IPS-NIHi7 (cell line): Measurements from ENCODE around the gene FRMD1.
"Not testable (repeated sequence)": the region's sequence is repeated elsewhere in the genome, so short reads cannot be mapped to it uniquely, and the experiment has no call there.

Experiments used
- DNase-seq: peaks from one replicate; pipeline ENCODE4 v3.0.0; 2012; ENCODE audit warnings: mixed read lengths; ENCODE audit errors: extremely low spot score

FRMD1 gene

DNA sequence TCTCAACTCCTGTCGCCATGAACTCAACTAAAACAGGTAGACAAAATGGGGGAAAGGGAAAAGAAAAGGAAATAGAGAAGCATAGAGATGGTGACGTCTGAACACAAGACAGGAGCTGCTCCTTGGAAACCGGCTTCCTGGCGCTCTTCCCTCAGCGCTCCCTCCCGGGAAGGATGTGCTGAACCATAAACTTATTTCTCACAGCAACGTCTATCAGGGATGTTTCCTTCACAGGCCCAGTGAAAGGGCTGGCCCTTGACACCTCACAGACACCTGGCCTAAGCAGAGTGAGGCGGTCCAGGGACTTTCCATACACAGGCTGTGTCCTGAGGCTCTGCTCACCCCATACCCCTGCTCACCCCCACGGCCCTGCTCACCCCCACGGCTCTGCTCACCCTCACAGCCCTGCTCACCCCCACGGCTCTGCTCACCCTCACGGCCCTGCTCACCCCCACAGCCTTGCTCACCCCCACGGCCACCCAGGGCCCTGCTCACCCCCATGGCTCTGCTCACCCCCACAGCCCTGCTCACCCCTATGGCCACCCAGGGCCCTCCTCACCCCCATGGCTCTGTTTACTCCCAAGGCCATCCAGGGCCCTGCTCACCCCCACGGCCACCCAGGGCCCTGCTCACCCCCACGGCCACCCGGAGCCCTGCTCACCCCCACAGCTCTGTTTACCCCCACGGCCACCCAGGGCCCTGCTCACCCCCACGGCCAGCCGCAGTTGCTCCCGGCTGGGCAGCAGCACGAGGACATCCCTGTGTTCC lies 653 bp downstream of the FRMD1 start:
- no peak for DNase-seq

DNA sequence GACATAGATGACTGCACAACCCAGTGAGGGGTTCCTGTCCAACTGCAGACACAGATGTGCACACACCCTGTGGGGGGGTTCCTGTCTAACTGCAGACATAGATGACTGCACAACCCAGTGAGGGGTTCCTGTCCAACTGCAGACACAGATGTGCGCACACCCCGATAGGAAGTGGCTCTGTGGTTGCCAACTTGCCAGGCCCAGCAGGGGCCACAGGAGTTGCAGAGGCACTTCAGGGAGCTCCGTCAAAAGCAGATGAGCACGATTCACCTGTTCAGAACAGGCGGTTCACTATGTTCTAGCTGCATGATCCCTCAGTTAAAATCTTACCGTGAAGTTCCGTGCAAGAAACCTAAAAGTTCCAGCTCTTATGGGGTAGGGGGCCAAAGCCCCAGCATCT lies 1.6 kb downstream of the FRMD1 start:
- not testable (repeated sequence) for DNase-seq

DNA sequence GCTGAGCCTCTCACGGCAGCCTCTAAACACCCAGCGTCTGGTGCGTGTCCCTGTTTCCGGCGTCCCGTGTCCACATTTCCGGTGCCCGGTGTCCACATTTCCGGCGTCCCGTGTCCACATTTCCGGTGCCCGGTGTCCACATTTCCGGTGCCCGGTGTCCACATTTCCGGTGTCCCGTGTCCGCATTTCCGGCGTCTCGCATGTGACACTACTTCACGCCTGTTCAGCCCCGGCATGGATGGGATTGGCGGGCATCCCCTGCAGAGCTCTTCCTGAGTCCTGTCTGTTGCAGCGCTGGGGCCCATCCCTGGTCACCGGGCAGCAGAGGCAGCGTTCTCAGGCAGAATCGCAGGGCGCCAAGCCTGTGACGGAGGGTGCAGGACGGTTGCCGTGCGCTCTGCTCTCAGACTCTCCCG lies 3.2 kb downstream of the FRMD1 start:
- no peak for DNase-seq

DNA sequence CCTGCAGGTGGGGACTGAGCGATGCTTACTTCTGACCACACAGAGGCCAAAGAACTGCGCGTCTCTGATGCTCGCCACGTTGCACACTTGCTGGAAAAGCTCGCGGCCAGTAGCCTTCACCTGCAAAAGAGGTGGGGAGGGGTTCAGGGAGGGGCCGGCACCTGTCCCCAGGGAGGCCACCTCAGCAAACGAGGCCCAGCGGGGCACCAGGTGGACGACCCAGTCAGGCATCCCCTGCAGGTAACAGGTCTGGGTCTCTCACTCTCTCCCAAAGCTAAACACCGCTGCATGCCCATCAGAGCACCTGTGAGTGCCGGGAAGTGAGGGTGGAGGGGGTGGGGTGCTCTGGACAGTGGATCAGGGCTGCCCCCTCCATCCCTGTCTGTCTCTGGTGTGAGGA lies 3.8 kb downstream of the FRMD1 start:
- DNase-seq = no peak

DNA sequence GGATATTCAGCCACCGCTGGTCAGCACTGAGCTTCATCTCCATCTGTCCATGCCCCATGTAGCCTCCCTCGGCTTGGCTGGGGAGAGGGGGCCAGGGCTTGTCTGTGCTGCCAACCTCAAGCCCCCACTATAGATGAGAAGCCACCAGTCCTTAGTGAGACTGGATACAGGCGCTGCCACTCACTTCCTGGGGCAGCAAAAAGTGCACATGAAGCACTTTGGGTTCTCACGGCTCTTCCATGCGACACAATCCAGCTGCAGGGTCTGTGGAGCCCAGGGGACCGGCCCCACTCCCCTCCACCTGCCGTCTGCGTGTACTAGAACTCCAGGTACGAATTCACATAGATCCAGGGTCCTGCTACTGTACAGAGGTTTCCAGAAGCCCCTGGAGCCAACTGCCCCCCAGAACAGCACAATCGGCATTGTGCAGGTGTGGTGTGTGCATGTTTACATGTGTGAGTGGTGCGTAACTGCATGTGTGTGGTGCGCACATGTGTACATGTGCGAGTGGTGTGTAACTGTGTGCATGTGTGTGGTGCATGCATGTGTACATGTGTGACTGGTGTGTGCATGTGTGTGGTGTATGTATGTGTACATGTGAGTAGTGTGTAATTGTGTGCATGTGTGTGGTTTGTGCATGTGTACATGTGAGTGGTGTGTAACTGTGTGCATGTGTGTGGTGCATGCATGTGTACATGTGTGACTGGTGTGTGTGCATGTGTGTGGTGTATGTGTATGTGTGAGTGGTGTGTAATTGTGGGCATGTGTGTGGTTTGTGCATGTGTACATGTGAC lies 4.9 kb downstream of the FRMD1 start:
- no peak for DNase-seq

DNA sequence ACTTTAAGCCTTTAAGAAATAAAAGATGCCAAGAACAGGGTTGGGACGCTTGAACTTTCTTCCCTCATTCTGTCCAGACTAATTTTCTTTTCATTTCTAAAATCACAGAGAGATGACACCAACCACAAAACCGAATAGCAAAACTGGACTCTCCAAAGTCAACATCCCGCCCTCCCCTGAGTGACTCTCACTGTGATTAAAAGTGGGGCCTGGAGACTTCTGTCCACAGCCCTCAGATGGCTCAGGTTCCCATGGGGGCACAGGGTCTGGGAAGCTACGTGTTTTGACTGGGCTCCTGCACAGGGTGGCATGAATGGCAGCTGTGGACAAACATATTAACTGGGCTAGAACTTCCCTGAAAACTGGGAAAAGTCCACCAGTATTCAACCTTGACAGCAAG lies 6.3 kb downstream of the FRMD1 start:
- DNase-seq = no peak

DNA sequence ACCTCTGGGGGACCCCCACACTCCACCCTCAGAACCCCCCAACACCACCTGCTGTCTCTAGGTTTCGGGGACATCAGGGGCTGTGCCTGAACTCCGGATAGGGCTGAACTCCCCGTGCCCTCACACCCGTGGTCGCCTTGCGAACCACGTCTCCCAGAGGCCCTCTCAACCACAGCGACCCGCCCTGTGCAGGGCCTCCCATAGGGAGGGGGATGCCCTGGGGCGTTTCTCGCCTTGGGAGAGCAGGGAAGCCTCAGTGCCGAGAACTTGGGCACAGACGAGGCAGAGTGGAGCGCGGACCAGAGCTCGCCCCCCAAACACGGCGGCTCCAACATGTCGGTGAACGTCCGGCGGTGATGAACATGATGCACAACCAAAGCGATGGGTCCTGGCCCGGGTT lies 6.8 kb downstream of the FRMD1 start:
- no peak for DNase-seq

DNA sequence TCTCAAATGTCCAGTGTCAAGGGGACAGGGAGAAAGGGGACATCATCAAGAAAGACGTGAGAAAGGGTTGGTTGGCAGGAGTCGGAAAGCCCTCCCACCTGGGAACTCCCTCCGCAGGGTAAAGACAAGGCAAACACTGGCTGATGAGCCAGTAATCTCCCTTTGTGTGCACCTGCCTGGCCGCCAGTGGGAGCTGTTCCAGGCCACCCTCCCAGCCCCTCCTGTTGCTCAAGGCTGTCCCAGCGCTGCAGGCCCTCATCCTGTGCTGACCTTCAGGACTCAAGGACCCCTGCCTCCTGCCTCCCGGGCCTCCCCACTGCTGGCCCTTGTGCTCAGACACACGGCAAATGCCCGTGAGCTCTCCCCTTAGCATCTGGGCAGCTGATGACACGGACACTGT lies 7.4 kb downstream of the FRMD1 start:
- DNase-seq = peak; percentile 90

DNA sequence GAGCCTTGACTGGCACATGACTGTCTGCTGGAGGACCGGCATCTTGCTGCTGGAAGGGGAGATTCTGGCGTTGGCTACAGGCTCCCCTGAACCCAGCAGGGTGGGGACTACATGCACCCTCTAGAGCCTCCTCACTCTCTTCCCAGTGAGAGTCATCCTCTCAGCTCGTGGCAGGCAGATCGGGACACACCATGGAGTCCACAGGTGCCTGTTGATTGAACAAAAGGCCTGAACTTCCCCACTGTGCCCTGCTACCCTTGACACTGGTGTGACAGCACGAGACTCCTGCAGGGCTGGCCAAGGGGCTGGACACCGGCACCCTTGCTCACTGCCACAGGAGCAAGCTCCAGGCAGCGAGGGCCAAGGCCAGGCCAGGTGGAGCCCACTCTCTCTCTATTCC lies 8.2 kb downstream of the FRMD1 start:
- no peak for DNase-seq

DNA sequence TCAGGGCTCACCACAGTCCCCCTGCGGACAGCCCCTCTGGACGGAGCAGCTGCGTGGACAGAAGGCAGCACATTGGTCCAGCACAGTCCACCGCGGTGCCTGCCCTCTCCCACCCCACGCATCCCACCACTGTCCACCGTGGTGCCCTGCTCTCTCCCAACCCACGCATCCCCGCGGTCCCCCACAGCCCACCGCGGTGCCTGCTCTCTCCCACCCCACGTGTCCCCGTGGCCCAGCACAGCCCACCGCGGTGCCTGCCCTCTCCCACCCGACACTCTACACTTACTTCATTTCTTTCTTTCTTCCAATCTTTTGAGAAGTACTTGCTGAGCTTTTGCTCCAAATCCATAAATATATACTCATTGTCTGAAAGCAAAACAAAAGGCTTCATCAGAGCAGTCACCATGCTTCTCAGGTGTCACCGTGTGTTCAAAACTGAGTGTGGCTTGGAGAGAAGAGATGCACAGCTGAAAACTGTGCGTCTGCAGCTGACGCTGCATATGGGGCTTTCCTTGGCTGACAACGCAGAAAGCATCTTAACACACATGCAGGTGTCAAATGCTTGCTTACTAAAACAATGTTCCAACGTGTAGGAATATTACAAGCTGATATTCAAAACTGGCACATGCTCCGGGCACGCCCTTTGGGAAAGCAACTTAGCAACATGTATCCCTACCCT lies 11.8 kb downstream of the FRMD1 start:
- DNase-seq = no peak

DNA sequence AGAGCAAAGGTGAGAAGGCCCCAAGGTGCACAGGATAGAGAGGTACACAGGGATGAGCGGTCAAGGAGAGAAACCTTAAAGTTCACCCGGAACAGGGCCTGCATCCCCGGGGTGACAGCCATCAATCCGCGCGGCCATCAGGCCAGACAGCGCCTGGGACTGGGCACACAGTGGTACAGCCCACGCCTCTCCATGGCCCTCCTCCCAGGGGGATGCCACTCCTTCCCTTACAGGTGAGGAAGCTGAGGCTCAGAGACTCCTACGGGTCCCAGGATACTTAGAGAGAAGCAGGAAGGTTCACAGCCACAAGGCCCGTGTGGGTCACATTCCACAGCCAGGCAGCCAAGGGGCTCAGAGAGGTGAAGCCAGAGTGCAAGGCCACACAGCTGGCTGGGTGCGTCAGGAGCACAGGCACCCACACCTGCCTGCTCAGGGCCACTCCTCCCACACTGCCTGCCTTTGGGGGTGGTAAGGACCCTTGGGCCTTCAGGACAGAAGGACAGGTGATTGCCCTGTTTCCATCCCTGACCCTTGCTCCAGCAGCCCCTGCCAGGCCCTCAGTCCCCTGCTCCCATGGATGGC lies 14.7 kb downstream of the FRMD1 start:
- no peak for DNase-seq

DNA sequence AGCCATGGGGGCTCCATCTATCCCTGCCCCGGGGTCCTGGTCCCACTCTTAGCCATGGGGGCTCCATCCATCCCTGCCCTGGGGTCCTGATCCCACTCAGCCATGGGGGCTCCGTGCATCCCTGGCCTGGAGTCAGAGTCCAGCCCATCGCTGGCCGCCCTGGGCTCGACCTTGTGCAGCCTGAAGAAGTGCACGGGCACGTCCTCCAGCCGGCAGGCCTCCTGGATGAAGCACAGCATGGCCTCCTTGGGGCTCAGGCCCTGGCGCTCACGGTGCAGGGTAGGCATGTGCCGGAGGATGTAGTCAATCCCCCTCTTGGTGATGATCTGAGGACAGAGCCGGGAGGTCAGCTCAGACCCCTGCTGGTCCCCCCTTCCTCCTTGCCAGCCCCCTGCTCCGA lies 15.6 kb downstream of the FRMD1 start:
- no peak for DNase-seq

DNA sequence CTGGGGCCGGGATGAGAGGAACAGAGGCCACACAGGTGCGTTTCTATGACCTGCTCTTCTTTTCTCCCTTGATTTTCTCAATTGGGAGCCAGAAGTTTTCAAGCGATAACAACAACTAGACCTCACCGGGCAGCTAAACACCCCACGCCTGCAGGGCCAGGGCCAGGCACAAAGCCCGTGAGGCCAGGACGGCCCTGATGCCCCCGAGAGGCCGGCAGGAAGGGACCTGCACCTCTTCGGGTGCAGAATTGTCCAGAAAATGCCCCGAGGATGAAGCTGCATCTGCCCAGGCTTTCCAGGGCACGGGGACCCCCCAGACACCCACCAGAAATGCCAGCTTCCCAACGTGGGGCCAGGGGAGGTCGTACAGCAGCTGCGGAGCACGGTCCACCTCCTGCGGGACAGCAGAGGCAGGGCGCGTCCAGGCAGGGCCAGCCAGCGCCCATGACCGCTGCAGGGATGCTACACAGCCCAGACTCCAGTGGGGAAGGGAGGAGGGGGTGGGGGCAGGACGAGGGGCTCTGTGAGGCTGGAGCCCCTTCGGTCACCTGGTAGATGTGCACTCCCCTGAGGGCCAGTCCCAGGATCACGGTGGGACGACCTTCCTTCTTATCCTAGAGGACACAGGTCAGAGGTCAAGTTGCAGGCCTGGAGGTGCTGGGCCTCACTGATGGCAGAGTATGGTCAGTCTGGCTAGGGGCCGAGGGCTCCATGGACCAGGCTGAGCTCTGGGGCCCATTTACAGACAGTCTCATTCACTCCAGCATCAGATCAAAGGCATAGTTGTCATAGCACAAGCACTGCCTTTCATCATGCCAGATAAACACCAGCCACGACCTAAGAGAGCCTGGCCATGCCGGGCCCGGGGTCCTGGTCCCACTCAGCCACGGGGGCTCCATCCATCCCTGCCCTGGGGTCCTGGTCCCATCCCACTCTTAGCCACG lies 16.4 kb downstream of the FRMD1 start:
- DNase-seq = no peak

DNA sequence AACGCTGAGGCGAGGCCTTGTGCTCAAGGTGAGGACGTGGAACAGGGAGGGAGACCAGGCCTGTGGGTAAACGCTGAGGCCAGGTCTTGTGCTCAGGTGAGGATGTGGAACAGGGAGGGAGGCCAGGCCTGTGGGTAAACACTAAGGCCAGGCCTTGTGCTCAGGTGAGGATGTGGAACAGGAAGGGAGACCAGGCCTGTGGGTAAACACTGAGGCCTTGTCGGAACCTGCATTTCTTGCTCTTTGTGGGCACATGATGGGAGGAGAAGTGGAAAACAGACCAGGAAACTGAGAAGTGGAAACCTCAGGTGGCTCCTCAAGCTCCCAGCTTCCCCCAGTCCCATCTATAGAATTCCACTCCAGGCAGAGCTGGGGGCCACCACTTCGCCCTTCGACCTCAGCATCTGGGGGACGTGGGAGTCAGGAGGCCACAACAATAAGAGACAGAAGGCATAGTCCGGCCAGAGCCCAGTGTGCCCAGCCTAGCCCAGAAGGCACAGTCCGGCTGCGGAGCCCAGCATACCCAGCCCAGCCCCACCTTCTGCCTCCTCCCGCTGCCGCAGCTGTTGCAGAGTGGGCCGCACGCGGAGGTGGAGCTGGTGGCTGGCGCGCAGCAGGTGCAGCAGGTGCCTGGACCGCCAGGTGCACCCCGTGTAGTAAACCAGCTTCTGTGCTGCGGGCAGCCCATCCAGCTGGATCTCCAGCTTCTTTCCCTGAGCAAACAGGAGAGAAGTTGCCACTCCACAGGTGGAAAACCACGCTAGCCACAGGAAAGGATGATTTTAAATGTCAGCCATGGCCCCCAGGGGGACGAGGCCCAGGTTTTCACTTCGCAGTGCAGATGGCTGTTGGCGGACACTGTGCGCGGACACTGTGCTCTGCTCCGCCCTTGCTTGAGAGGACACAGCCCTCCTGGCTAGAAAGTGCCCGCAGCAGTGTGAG lies 17.5 kb downstream of the FRMD1 start:
- DNase-seq = no peak

DNA sequence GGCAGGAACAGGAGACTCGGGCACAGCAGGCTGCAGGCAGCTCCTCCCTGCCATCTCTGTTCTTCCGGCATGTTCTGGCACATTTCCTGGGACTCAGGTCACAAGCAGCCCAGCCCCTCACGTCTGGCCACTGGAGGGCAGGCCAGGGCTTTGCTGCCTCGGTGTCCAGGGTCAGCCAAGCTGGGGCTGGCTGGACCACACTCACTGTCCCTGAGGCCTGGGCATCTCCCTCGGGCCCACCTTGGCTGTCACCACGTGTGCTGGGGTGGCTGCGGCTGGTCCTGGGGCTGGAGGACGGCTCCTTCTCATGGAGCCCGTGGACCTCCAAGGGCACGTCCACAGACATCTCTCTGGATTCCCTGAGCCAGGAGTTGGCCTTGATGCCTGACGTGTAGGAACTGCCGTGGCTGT lies 18.5 kb downstream of the FRMD1 start:
- peak; percentile 78 for DNase-seq

DNA sequence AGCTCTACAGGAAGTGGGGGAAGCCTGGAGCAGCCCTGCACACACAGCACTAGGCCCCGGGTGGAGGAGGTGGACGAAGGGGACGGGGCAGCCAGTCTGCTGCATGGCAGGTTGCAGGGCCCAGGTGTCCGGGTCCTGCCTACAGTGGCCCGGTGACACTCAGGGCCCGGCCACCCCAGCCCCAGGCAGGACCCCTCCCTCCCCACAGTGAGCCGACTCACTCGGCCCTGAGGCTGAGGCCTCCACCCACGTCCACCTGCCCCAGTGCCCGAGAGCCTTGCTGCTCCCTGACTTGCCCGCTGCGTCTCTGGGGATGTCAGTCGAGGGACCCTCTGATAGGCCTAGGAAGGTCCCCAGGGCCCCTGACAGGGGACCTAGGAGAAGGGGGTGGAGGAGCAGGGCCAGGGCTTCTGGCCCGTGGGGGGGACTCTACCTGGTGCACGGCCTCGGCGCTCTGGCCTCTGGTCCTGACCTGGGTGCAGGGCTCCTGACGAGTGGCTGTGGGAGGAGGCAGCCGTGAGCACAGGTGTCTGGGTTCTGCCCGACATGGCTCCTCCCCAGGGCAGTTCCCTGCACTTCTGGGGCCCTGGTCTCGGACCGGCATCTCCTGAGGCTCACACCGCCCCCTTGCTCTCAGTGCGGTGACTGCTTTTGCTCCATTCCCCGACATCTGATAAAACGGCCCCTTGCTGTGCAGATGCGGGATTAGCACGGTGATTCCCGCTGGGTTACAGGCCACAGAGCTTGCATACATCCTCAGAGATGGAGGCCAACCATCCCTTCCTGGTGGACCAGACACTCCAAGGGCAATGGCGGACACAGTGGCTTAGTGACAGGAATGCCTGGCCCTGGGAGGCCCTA lies 20.1 kb downstream of the FRMD1 start:
- peak; percentile 73 for DNase-seq

DNA sequence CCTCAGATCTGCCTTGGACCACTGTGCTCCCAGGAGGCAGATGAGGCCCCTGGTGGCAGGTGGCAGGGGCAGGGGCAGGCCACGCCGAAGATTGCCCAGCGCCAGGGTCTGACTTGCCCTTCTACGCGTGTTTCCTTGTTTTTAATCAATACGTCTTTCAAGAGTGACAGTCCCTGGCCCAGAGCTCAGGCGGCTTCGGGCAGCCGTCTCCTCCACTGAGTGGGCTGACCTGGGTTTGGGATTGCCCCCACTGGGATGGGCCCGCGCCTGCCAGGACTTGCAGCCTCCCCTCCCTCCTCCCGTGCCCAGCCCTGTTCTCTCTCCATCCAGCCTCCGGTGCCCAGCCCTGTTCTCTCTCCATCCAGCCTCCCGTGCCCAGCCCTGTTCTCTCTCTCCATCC lies 21.2 kb downstream of the FRMD1 start:
- no peak for DNase-seq

DNA sequence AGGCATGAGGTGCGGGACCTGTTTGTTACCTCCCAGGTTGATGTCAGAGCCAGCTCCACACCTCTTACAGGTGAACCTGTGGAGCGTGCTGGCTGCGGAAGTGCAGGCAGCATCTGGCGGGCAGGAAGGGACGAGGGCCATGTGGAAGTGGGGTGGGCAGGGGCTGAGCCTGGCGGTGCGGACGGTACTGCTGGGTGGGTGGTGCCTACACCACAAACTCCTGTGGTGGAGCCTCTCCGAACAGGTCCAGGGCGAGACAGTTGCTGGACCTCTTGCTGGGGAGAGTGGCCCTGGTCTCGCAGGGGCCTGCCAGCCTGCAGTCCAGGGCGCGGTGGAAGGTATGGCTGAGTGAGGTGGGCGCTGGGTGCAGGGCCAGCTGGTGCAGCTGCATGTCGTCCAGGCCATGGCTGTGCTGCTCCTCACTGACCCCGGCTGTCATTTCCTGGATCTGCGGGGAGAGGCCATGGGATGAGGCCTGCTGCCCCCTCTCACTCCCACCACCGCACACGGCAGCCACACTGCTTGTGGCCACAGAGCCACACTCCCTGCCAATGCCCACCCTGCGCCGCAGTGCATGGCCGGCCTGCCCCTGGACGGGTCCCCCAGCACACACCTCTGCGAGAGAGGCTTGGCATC lies 22.0 kb downstream of the FRMD1 start:
- no peak for DNase-seq
